Astrocyte of the spinal cord (primary cell): ENCODE measurements around the gene TRPC4AP.

Experiments
- DNase-seq: peaks from one replicate; pipeline ENCODE4 v3.0.0; 2011; ENCODE audit warnings: low read depth, low spot score
- H3K4me3 ChIP-seq: 2 replicates; pipeline ENCODE4 v1.5.1; 2011; ENCODE audit warnings: low read depth, mild to moderate bottlenecking, low read length, moderate library complexity
- in situ Hi-C: cut with HindIII; loops from 2 replicates; pipeline ENCODE4 v1.10.0; 2017; ENCODE audit warnings: low sequenced_read_pairs
- TF ChIP-seq, protein P1 (sequence below): IDR thresholded peaks from 2 replicates; pipeline ENCODE4 v1.5.1; 2012; ENCODE audit warnings: low read depth, mild to moderate bottlenecking, low read length, inconsistent platforms

The TRPC4AP gene

GRCh38 chr20:34968042-34968775 lies 124.4 kb downstream of the TRPC4AP start:
- no peak overlapping the region for H3K4me3 ChIP-seq

GRCh38 chr20:34967421-34967820 lies 125.2 kb downstream of the TRPC4AP start:
- in situ Hi-C loops: no loop called here
- no peak overlapping the region for H3K4me3 ChIP-seq
- TF ChIP-seq, protein P1, sequence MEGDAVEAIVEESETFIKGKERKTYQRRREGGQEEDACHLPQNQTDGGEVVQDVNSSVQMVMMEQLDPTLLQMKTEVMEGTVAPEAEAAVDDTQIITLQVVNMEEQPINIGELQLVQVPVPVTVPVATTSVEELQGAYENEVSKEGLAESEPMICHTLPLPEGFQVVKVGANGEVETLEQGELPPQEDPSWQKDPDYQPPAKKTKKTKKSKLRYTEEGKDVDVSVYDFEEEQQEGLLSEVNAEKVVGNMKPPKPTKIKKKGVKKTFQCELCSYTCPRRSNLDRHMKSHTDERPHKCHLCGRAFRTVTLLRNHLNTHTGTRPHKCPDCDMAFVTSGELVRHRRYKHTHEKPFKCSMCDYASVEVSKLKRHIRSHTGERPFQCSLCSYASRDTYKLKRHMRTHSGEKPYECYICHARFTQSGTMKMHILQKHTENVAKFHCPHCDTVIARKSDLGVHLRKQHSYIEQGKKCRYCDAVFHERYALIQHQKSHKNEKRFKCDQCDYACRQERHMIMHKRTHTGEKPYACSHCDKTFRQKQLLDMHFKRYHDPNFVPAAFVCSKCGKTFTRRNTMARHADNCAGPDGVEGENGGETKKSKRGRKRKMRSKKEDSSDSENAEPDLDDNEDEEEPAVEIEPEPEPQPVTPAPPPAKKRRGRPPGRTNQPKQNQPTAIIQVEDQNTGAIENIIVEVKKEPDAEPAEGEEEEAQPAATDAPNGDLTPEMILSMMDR: no peak
- DNase-seq: no peak

More at GRCh38 chr20:34968042-34968775, 124.4 kb downstream of the TRPC4AP start:
- in situ Hi-C loops: no loop called here
- TF ChIP-seq, protein P1: no peak
- no peak for DNase-seq

DNA sequence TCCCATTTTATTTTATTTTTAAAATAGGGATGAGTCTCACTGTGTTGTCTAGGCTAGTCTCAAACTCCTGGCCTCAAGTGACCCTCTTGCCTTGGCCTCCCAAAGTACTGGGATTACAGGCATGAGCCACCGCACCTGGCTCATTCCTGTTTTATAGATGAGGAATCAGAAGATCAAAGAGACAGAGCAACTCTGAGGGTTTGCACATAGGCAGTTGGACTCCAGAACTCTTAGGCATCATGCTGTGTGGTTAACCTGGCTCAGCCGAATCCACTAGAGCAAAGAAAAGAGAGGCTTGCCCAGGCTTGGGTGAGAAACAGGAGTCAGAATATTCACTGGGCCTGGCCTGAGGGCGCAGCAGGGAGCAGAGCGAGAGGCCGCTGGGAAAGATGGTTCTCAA lies 127.6 kb downstream of the TRPC4AP start:
- no peak overlapping the region for H3K4me3 ChIP-seq
- no peak for DNase-seq
- TF ChIP-seq, protein P1: no peak
- in situ Hi-C loops: no loop called here

DNA sequence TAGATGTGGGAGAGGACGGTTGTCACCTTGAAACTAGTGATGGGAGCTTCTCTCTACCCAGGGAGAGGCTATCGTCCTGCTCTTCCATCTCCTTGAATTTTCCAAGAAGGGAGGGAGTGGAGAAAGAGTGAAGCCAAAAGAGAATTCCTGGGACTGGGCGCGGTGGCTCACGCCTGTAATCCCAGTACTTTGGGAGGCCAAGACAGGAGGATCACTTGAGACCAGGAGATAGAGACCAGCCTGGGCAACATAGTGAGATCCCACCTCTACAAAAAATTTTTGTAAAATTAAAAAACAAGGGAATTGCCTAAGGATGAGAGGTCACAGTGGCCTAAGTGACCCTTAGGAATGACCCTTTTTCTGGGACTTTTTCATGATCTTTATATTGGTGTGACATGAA lies 128.1 kb downstream of the TRPC4AP start:
- TF ChIP-seq, protein P1: no peak
- no peak for DNase-seq
- in situ Hi-C loops: no loop called here
- H3K4me3 ChIP-seq: no peak overlapping the region

DNA sequence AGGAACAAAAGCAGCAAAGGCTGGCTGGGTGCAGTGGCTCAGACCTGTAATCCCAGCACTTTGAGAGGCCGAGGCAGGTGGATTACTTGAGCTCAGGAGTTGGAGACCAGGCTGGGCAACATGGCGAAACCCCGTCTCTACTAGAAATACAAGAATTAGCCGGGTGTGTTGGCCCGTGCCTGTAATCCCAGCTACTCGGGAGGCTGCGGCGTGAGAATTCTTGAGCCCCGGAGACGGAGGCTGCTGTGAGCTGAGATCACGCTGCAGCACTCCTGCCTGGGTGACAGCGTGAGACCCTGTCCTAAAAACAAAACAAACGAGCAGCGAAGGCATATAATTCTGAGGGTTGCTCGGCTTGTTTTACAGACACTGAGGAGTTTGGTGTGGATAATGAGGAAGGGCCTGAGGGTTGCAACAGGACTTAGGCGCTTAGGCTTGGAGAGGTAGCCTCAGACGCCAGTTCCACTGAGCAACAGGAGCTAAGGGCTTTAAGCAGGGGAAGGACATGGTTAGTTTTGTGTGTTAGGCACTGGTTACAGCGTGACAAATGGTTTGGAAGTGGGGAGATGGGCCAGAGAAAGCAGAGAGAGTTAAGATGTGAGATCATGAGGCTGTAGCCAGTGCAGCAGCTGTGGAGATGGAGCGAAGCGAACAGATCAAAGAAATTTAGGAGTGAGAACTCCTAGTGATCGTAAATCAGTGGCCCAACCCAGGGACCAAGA lies 135.7 kb downstream of the TRPC4AP start:
- in situ Hi-C loops: no loop called here
- no peak for DNase-seq
- TF ChIP-seq, protein P1: no peak
- no peak overlapping the region for H3K4me3 ChIP-seq

DNA sequence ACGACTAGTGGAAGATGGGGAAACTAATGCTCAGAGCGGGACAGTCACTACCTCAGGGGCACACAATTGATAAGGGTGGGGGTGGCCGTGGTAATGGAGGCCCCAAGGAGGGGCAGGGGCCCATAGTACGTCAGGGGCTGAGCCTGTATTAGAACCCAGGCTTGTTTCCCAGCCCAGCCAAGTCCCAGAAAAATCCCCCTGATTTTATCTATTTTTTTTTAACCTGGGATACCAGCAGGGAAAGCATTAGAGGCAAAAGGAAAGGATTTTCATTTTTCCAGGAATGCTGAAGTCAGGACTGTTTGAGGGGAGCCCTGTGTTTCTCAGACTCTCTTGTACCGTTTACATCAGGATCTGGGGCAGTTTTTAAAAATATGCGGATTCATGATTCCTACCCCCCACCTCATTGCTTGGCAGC lies 136.6 kb downstream of the TRPC4AP start:
- in situ Hi-C loops: no loop called here
- peak overlapping the region; percentile 62 for H3K4me3 ChIP-seq
- TF ChIP-seq, protein P1: no peak
- DNase-seq: no peak
